GM12878 (cell line): ENCODE data around the gene OPRL1. TPM values are rescaled to one million over a fixed set of nuclear protein-coding genes. Genes with fewer than 3 reads are reported as not detected.

Experiments
- ATF7 ChIP-seq: fragments of 450-650 bp; IDR thresholded peaks from 2 replicates; pipeline ENCODE4 v1.6.1; 2016; ENCODE audit warnings: low read depth, mild to moderate bottlenecking
- BHLHE40 ChIP-seq, 2 experiments: fragments of 450-650 bp in 1 of 2; IDR thresholded peaks; 2 replicates each; pipeline ENCODE4 v1.6.1; 2011 to 2017; ENCODE audit warnings: low read depth in 2 of 2, borderline replicate concordance in 1 of 2, improper control_type of control experiment in 1 of 2, low read length in 1 of 2, mild to moderate bottlenecking in 1 of 2
- CUX1 ChIP-seq: IDR thresholded peaks from 2 replicates; pipeline ENCODE4 v1.6.1; 2012; ENCODE audit warnings: improper control_type of control experiment, low read depth, low read length; ENCODE audit not compliant: insufficient replicate concordance
- RAD51 ChIP-seq: fragments of 450-650 bp; IDR thresholded peaks from 2 replicates; pipeline ENCODE4 v1.6.1; 2016; ENCODE audit warnings: moderate library complexity, mild to moderate bottlenecking, inconsistent platforms
- RBBP5 ChIP-seq: fragments of 200-600 bp; sonication (generic); conservative IDR thresholded peaks from 2 replicates; pipeline ENCODE4 v1.6.1; 2016
- SUPT20H ChIP-seq: IDR thresholded peaks from 2 replicates; pipeline ENCODE4 v1.6.1; 2011; ENCODE audit warnings: low read depth, mild to moderate bottlenecking, low read length, moderate library complexity, borderline replicate concordance; ENCODE audit not compliant: control insufficient read depth
- TAF1 ChIP-seq: IDR thresholded peaks from 2 replicates; pipeline ENCODE4 v1.6.1; 2011; ENCODE audit warnings: mild to moderate bottlenecking, low read depth, low read length, borderline replicate concordance
- polyA plus RNA-seq, 11 experiments: library from polyadenylated mRNA; depleted of rRNA in 4 of 11; unstranded in 6 of 11; stranded (reverse) in 5 of 11; fragments of >200 nt; fragmentation: Nextera tagmentation in 4 of 11; fragmentation: Illumina TruSeq in 1 of 11; extraction: Ambion mirVana in 4 of 11; extraction: Trizol in 1 of 11; gene quantifications; 1 replicate in 1 of 11; 2 replicates in 10 of 11; pipeline versions ENCODE4 v1.2.1 to v1.2.3, GENCODE V29; 2011 to 2016; ENCODE audit warnings: inconsistent platforms in 2 of 11, missing spikeins in 2 of 11, low read depth in 1 of 11
- total RNA-seq, 4 experiments: library from RNA; depleted of rRNA in 3 of 4; stranded (reverse); fragments of >200 nt in 3 of 4; fragmentation: Illumina TruSeq in 1 of 4; extraction: Trizol in 1 of 4; gene quantifications; 2 replicates each; pipeline versions ENCODE4 v1.2.1 to v1.2.3, GENCODE V29; 2013 to 2021
- TF ChIP-seq, protein P1 (sequence below): IDR thresholded peaks from 2 replicates; pipeline ENCODE4 v1.6.1; 2012; ENCODE audit warnings: low read depth, low read length, improper control_type of control experiment
- TF ChIP-seq, protein P2 (sequence below): IDR thresholded peaks from 2 replicates; pipeline ENCODE4 v1.6.1; 2011; ENCODE audit warnings: borderline replicate concordance, low read depth, mild to moderate bottlenecking, moderate library complexity, mixed read lengths, low read length; ENCODE audit not compliant: insufficient read depth; ENCODE audit errors: extremely low read length

The OPRL1 gene
- total and polyA plus RNA-seq, 10 of the 15 experiments (the other 5 are each of a cell fraction or from before 2014, with no cell fraction given) = 0.04 to 0.41 (median 0.24) TPM; not detected in 1

GRCh38 chr20:64099086-64099786 lies 19.4 kb downstream of the OPRL1 start (continued):
- TF ChIP-seq, protein P1, sequence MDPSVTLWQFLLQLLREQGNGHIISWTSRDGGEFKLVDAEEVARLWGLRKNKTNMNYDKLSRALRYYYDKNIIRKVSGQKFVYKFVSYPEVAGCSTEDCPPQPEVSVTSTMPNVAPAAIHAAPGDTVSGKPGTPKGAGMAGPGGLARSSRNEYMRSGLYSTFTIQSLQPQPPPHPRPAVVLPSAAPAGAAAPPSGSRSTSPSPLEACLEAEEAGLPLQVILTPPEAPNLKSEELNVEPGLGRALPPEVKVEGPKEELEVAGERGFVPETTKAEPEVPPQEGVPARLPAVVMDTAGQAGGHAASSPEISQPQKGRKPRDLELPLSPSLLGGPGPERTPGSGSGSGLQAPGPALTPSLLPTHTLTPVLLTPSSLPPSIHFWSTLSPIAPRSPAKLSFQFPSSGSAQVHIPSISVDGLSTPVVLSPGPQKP = no peak
- TF ChIP-seq TAF1 (no peak), SUPT20H (no peak), RBBP5 (no peak), CUX1 (no peak), ATF7 (no peak), RAD51 (no peak), BHLHE40 (IDR thresholded peaks at IDR 0.05; ENCODE audit: borderline replicate concordance in 1 of 2, low read depth in 2 of 2, low read length in 1 of 2) (no peak)
- TF ChIP-seq, protein P2, sequence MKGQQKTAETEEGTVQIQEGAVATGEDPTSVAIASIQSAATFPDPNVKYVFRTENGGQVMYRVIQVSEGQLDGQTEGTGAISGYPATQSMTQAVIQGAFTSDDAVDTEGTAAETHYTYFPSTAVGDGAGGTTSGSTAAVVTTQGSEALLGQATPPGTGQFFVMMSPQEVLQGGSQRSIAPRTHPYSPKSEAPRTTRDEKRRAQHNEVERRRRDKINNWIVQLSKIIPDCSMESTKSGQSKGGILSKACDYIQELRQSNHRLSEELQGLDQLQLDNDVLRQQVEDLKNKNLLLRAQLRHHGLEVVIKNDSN = no peak
